ENCODE data around the gene DLD.

GRCh38 chr7:107902381-107902780, 11.4 kb downstream of the DLD start:
- TF ChIP-seq POLR2A (IDR thresholded peaks at IDR 0.05; ENCODE audit: low read depth, low read length): no peak
- no peak for TF ChIP-seq TAF1 (IDR thresholded peaks at IDR 0.05; ENCODE audit: borderline replicate concordance, low read depth, low read length)
- TF ChIP-seq POLR2AphosphoS5 (IDR thresholded peaks at IDR 0.05; ENCODE audit: low read depth, low read length): no peak

All from GM12892 (cell line).